Measurements from ENCODE around the gene HDAC4.

The HDAC4 gene

DNA sequence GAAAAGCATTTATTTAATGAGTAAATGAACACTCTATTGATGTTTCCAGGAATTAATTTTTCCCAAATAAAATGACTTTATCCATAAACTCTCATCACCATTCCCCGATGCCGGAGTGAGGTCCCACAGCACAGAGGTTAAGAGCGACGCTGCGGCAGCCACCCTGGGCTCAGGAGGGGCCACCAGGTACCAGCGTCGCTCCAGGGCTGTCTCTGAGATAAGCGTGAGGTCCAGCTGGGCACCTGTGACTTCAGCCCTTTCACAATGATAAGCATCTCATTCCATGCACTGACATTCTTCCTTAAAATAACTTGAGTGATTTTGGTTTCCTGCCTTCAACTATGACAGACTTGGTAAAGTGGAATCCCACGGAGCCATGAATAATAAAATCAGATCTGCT is 370.9 kb downstream of the HDAC4 start:
- DNase-seq: no peak

DNA sequence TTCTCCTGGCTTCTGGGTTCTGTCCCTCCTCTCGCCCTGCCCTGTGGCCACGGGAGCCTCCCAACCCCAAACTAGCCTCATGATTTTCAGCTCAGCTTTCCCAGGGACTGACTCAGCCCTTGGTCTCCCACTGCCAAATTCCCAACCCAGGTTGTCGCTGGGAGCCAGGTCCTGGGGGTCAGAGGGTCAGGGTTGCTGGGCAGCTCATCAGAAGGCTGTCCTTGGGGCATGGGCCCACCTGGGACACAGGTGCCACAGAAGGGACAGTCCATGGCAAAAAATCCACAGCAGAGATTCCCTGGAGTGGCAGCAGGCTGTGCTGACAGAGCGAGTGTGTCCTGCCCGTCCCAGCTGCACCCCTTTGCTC is 372.6 kb downstream of the HDAC4 start:
- DNase-seq: no peak

DNA sequence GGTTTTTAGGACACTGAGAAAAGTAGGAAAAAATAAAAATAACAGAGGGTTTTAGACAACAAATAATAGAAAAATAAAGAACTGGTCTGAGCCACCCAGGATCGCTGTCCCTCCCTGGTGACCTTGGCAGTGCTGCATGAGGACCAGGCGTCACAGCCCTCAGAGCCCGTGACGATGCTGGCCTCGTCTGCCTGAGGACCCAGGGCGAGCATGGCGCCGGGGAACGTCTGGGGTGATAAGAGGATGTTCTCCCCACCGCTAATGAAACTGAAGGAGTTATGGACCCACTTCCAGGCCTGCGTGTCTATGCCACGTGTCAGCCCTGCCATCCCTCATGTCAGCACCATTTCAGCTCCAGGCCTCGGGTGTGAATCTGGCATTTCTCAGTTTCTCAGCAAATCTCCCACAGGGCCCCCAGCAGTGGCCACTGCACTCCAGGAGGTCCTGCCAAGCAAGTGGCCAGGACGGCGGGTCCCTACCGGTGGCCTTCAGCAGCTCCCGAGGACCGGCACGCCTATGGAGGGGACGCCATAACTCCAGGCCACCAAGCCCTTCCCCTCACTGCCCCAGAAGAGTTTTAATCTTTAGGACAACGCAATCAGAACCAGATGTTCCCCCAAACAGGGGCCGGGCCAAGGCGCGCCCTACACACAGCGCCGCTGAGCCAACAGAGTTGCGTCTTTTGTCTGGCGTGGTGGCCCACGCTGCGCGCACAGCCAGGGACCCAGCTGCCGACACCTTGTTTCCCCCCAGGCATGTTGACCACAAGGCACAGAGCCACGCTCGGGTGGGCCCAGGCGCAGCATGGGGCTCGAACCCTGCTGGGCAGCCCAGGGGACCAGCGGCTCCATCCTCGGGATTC is 373.2 kb downstream of the HDAC4 start:
- DNase-seq: no peak

DNA sequence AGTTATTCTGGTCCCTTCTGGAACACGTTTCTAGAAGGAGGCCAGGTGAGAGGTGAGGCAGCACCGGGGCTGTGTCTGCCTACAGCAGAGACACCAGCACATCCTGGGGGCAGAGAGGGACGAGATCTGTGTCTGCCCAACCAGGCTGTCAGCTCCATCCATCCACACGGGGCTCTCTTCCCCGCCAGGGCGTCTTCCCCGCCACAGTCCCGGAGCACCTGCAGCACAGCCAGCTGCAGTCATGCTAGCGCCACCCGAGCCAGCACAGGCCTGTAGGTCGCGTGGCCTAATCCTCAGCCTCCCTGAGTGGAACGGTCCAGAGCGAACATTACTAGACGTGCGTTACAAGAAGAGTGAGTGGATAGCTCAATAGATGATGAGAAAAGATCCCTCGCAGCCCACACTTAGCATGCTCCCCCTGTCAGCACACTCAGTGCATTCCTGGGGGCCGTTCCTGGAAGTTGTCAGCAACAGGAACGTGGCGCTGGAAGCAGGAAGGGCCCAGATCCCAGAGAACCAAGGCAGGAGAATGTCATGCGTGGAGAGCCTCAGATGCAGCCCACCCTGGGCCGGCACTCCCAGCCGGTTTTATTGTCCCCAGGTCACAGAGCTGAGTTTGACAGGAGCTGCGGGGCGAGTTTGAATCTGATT is 374.0 kb downstream of the HDAC4 start:
- DNase-seq: no peak

DNA sequence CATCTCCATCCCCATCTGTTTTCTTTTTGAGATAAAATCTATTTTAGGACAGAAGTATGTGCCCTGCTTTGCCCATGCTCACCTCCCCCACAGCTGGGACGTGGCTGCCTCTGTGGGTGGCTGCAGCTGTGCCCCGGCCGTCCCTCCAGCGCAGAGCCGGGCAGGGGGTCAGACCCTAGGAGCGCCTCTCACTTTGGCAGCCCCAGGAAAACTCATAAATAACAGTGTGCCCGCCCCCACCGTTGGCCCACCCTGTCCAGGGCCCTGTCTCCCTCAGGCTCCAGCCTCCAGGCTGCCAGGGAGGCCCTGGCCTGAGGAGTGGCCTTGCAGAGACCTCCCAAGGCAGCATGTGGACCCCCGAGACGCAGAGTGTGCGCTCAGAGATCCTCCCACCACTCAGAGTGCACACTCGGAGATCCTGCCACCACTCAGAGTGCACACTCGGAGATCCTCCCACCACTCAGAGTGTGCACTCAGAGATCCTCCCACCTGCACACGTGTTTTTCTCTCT is 374.8 kb downstream of the HDAC4 start:
- no peak for DNase-seq

DNA sequence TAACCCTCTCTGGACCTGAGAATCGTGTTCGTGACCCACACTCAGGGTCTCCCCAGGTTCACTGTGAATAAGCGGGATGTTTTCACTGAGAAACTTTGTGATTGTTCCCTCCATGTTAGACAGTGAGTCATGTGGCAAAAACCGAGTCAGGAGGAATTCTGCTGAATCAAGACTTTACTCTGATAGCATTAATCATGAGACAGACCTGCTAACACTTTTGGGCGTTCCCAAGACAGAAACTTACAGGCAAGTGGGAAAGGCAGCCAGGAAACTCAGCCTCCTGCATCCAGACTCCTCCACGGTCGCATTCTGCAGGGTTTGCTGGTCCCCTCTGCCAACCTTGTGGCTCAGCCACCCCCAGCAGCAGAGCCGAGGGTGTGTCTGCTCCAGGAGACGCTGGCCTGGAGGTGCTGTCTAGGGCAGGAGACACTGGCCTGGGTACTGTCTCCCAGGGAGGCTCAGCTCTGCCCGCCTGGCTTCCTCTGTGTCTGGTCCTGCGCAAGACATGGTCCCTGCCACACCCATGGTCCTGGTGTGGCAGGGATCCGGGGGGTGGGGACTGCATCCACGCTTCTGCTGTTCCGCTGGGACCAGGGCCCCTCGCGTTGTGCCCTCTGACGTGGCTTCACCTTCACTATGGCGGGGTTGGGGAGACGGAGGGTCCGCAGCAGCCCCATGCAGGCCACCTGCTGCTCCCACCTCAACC is 375.6 kb downstream of the HDAC4 start:
- no peak for DNase-seq

DNA sequence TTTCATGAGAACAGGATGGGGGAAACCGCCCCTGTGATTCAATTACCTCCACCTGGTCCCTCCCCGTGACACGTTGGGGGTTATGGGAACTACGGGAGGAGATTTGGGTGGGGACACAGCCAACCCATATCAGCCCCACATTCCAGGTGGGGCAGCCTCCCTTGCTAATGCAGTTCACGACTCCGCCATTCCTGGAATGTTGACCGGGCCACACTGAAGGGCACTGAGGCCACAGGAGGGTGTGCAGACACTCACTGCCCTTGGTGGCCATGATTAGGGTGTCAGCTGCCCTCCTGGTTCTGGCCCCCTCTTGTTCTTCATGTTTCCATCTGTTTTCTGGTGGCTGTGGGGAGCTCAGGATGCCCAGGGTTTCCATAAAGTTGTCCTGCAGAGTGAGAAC is 376.6 kb downstream of the HDAC4 start:
- DNase-seq: no peak

DNA sequence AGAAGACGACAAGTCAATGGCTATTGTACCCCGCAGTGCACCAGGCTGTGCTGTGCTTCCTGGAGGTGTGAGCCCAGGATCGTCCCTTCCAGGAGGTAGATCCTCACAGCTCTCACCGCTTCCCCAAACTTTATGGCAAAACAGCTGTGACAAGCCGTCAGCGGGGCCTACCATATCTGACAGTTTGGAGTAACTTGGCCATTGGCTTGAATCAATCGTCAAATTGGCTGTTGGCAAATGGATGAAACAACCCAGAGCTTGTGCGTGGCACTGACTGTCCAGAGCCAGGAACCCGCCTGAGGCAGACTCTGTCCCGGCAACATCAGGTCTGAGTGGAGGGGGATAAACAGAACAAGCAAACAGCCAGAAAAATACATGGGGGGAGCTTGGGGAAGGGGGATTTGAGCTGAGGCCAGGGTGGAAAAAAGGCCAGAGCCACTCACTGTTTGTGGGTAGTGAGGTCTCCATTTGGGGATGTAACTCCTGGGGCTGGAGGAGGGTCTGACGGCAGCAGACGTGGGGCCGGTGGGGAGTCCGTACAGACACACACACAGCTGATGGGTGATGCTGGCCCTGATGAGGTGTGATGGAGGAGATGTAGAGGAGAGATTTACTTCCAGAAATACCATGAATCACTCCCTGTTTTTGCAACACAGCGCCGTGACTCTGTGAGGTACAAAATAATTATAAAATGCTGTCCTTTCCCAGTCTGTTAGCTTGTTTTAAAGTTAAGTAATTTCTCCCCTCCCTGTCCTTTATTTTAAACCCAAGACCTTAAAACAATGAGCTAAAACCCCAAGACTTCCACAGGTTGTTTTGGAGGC is 378.2 kb downstream of the HDAC4 start:
- DNase-seq: no peak

DNA sequence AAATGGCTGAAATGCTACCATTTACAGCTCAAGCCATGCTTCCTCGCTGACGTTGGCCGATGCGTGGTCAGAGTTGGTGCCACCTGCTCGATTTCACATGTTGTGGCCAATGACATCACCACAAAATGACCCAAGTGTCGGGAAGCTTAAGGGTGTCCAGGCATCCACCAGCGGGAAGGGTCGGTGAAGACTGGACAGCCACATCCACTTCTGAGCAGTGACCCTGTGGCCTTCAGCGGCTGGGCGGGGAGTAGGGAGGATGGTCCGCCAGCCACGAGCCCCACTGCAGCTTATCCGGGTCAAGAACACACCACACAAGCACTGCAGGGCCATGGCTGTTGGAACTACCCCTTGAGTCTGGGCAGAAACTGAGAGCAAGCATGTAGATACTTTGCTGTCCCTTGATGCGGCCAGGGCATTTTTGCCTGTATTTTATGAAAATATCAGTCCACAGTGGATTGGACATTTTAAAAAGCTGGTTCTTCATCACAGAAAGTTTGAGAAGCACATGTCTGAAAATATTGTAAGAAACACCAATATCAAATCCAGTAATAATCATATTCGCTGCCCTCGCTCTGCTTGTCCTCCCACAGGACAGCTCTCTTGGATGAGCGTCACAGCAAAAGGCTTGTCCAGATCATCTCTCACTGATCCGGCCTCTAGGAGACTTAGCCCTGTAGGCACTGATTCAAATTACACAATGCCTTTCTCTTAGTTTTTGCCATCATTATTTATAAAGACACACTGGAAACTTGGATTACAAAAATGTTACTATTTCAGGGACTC is 379.0 kb downstream of the HDAC4 start:
- no peak for DNase-seq

DNA sequence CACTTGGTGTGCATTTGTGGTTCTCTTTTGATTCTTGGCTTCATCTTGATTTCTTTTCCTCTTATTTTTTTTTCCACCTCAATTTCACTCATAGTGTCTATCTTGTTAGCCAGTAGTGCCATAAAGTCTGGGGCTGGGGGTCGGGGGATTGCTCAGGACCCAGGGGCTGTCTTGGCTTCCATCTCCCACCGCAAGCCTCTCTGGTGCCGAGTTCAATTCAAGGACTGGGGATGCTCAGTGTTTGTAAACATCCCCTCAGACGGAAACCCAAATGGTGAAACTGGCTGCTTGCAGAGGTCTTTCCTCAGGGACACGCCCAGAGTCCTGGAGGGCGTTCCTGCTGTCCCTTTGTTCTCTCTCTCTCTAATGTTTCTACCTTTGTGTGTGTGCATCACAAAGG is 379.6 kb downstream of the HDAC4 start:
- no peak for DNase-seq

DNA sequence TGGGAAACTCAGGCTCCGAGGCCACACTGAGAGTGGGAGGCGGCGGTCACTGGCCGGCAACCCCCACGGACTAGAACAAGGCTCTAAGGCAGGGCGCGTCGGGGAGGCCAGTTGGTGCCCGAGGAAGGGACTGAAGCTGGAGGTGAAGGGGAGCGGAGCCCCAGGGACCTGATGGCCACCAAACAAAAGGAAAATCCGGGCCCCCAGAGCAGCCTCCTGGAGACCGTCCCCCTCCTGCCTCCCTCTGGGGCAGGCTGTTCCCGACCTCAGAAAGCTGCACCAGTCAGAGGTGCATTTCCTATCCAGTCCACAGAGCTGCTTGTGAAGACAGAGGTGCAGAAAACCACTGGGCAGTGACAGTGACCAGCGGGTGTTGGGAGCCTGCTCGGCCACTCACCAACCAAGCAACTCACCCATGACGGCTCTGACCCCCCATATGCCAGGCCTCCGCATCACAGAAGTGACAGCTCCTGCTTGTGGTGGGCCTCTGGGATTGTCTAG is 380.2 kb downstream of the HDAC4 start:
- DNase-seq: no peak

DNA sequence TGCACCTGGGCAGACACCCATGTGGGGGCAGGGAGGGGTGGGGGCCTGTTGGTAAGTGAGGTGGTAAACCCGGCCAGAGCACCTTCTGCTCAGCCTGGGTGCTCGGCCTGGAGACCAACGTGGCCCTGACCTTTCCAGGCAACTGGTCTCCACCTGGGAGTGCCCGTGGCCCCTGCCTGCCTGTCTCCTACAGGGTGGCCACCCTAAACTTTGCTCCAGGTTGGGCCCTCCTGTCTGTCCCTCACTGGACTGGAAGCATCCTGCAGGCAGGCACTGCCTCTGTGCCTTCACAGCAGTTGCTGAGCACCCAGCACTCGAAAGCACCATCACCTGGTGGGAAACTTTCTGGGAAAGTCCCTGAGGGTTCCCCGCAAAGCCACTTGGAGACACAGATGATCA is 381.6 kb downstream of the HDAC4 start:
- DNase-seq: no peak

DNA sequence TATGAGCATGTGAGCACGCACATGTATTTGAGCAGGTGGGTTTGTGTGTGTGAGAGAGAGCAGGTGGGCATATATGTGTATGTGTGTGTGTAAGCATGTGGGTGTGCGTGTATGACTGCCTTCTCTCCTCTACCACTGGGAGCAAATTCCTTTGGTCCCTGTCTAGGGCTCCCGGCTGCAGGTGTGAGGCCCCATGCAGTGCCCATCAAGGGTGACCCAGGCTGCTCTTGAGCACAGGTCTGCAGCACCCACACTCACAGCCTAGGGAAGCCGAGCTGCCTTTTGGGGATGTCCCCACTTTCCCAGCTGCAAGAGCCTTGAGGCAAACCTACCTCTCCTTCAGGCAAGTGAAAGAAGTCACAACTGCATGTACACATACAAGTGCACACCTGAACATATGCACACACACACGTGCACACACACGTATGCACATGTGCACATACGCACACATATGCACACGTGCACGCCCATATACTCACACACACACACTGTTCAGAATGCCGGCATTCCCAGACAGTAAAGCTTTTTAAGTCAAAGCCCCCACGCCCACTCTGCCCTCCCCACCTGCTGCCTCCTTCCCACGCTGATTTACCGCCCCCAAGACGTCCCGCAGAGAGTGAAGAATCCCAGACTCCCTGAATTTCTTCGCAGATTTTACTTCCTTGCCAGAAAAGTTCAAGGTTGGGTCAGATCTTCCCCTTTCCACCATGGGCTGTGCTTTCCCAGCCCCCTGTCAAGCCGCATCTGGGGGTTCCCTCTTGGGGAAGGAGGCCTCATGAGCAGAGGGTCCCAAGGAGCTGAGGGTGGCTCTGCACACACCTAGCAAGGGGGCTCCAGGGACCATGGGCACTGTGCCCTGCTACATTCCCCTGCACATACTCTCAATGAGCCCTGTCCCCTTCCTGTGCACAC is 382.3 kb downstream of the HDAC4 start:
- no peak for DNase-seq

DNA sequence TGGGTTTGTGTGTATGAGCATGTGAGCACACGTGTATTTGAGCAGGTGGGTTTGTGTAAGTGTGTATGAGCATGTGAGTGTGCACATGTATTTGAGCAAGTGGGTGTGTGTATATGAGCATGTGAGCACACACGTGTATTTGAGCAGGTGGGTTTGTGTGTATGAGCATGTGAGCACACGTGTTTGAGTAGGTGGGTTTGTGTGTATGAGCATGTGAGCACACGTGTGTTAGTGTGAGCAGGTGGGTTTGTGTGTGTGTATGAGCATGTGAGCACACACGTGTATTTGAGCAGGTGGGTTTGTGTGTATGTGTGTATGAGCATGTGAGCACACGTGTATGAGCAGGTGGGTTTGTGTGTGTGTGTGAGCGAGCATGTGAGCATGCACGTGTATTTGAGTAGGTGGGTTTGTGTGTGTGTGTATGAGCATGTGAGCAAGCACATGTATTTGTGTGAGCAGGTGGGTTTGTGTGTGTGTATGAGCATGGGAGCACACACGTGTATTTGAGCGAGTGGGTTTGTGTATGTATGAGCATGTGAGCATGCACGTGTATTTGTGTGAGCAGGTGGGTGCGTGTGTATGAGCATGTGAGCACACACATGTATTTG is 383.2 kb downstream of the HDAC4 start:
- DNase-seq: no peak

DNA sequence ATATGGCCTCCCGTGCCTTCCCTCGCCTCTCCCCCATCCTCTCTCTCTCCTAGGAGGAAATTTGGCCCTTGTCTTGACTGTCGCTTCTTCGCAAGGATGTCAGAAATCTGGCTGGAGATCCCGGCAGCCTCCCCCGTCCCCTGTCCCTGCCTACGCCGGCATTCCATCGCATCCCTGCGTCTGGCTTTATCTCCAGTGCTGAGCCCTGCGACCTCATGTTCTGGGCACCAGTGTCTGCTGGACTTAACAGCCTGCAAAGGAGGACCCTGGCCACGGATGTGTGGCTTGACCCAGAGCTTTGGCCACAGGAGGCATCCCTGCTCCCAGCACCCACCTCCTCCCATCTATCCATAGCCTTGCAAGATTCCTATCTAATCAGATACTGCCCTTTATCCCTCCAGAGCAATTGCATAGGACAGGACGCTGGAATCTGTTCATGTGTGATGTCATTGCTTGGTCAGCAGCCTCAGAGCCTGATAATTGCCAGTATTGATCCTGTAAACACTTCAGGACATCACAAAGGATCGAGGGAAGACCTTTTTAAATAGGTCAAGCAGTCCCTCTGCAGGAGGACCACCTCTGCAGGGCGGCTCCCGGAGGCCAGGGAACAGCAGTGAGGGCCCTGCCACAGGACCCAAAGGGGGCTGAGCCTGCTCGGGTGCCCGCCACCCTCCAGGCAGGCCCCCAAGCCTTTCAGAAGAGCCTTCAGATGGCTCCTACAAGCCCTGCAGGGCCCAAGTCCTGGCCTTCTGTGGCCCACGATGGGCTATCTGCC is 384.7 kb downstream of the HDAC4 start:
- no peak for DNase-seq

DNA sequence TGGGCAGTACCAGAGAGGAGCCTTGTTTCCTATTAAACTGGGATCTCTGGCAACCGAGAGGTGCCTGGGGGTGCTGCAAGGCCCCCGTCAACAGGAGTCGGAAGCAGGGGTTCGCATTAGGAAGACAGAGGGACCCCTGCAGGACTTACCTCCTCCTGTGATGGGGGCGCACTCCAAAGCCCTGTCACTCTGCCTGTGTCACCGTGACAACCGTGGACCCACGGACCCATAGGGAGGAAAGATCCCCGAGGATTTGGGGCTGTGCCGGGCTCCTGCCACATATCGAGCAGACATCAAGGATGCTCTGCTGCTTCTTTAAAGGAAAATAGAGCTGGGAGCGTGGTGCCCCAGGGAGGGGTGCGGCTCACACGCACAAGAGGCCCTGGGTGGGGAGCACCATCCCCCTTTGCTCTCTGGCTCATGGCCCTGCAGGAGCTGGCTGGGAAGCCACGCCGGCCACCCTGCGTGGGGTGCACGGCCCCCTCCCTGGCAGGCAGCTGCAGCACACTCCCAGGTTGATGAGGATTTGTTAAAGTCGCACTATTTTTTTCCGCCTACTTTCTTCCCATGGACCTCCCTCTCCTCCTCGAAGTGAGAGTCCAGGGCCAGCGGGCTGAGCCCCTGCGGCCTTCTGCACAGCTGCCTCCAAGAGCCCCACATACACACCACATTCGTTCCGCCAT is 385.5 kb downstream of the HDAC4 start:
- no peak for DNase-seq

DNA sequence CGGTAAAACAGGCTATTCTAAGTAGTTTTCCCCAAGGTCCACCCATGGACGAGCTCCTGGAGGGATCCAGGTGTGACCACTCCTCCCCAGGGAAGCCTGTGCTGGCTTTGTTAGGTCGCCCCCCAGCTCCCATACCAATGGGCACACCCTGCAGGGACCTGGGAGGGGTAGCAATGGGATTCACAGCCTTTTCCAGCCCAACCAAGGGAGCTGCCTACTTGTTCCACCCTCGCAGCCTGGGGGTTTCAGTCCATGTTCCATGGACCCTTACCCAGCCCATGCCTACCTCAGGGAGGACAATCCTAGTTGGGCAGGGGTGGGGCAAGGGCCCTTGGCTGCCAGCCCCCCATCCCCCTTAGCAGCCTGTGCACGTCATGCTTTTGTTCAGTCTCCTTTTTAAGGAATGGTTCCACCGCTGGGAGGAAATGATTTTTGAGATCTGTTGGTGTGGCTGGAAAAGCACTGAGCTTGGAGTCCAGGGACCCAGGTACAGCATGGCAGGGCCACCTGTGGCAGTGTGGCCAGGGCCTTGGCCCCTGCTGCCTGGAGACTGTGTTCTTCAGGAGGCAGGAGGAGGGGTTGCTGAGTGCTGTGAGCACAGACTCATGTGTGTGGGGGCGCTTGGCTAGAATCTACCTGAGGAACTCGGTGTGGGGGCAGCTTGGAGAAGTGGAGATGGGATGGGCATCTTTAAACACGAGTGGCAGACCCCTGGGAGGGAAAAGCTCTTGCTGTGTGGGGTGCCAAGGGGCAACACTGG is 386.2 kb downstream of the HDAC4 start:
- DNase-seq: no peak

DNA sequence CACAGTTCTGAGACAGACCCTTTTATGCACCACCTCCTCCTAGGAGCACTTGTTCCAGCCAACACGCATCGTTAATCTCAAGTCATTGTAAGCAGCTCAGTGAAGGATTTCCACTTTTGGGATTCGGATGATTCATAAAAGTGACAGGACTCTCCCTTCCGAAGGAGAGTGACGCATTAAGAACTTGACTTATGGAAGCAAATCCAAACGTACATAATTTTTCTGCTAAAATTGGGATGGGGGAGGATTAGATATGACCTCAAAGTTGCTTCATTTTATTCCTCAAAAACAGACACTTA is 387.2 kb downstream of the HDAC4 start:
- no peak for DNase-seq
